HL-60/S4 (cell line): Measurements from ENCODE around the gene TOLLIP.
"Not testable (repeated sequence)": the region's sequence is repeated elsewhere in the genome, so short reads cannot be mapped to it uniquely, and the experiment has no call there.

Experiments used
- in situ Hi-C: fragments of 300-500 bp; cut with MboI; formaldehyde crosslinking; loops from 2 replicates; pipeline ENCODE4 v1.14.3; 2022; ENCODE audit warnings: low sequenced_read_pairs

Gene TOLLIP

GRCh38 chr11:1252371-1253102, 56.9 kb downstream of the TOLLIP start:
- in situ Hi-C loops: no loop called here

GRCh38 chr11:1251236-1251770, 58.1 kb downstream of the TOLLIP start:
- in situ Hi-C loops: no loop called here

- in situ Hi-C loops: not testable (repeated sequence)
Observed at GRCh38 chr11:1250411-1250810, 59.0 kb downstream of the TOLLIP start.

DNA sequence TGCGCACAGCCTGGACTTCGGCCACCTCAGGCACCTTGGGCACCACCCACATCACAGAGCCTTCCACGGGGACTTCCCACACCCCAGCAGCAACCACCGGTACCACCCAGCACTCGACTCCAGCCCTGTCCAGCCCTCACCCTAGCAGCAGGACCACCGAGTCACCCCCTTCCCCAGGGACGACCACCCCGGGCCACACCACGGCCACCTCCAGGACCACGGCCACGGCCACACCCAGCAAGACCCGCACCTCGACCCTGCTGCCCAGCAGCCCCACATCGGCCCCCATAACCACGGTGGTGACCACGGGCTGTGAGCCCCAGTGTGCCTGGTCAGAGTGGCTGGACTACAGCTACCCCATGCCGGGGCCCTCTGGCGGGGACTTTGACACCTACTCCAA, 60.5 kb downstream of the TOLLIP start:
- in situ Hi-C loops: not testable (repeated sequence)

DNA sequence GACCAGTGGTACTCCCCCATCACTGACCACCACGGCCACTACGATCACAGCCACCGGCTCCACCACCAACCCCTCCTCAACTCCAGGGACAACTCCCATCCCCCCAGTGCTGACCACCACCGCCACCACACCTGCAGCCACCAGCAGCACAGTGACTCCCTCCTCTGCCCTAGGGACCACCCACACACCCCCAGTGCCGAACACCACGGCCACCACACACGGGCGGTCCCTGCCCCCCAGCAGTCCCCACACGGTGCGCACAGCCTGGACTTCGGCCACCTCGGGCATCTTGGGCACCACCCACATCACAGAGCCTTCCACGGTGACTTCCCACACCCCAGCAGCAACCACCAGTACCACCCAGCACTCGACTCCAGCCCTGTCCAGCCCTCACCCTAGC, 62.4 kb downstream of the TOLLIP start:
- in situ Hi-C loops: not testable (repeated sequence)

GRCh38 chr11:1246301-1246700, 63.1 kb downstream of the TOLLIP start:
- in situ Hi-C loops: not testable (repeated sequence)

GRCh38 chr11:1245717-1246116, 63.7 kb downstream of the TOLLIP start:
- in situ Hi-C loops: not testable (repeated sequence)

DNA sequence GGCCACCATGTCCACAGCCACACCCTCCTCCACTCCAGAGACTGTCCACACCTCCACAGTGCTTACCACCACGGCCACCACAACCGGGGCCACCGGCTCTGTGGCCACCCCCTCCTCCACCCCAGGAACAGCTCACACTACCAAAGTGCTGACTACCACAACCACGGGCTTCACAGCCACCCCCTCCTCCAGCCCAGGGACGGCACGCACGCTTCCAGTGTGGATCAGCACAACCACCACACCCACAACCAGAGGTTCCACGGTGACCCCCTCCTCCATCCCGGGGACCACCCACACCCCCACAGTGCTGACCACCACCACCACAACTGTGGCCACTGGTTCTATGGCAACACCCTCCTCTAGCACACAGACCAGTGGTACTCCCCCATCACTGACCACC, 64.9 kb downstream of the TOLLIP start:
- in situ Hi-C loops: not testable (repeated sequence)

- in situ Hi-C loops: not testable (repeated sequence)
Observed at GRCh38 chr11:1243521-1243920, 65.9 kb downstream of the TOLLIP start.

GRCh38 chr11:1242751-1243150, 66.7 kb downstream of the TOLLIP start:
- in situ Hi-C loops: not testable (repeated sequence)

DNA sequence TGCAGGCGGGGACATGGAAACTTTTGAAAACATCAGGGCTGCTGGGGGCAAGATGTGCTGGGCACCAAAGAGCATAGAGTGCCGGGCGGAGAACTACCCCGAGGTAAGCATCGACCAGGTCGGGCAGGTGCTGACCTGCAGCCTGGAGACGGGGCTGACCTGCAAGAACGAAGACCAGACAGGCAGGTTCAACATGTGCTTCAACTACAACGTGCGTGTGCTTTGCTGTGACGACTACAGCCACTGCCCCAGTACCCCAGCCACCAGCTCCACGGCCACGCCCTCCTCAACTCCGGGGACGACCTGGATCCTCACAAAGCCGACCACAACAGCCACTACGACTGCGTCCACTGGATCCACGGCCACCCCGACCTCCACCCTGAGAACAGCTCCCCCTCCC, 67.1 kb downstream of the TOLLIP start:
- in situ Hi-C loops: no loop called here

DNA sequence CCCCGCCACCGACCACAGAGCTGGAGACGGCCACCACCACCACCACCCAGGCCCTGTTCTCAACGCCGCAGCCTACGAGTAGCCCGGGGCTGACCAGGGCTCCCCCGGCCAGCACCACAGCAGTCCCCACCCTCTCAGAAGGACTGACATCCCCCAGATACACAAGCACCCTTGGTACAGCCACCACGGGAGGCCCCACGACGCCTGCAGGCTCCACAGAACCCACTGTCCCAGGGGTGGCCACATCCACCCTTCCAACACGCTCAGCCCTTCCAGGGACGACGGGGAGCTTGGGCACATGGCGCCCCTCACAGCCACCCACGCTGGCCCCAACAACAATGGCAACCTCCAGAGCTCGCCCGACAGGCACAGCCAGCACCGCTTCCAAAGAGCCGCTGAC, 67.7 kb downstream of the TOLLIP start:
- in situ Hi-C loops: no loop called here

DNA sequence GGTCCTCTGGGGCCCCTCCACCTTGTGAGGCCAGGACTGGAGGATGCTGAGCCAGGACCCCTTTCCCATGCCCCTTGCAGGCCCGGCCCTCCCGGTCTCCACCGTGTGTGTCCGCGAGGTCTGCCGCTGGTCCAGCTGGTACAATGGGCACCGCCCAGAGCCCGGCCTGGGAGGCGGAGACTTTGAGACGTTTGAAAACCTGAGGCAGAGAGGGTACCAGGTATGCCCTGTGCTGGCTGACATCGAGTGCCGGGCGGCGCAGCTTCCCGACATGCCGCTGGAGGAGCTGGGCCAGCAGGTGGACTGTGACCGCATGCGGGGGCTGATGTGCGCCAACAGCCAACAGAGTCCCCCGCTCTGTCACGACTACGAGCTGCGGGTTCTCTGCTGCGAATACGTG, 68.7 kb downstream of the TOLLIP start:
- in situ Hi-C loops: no loop called here

DNA sequence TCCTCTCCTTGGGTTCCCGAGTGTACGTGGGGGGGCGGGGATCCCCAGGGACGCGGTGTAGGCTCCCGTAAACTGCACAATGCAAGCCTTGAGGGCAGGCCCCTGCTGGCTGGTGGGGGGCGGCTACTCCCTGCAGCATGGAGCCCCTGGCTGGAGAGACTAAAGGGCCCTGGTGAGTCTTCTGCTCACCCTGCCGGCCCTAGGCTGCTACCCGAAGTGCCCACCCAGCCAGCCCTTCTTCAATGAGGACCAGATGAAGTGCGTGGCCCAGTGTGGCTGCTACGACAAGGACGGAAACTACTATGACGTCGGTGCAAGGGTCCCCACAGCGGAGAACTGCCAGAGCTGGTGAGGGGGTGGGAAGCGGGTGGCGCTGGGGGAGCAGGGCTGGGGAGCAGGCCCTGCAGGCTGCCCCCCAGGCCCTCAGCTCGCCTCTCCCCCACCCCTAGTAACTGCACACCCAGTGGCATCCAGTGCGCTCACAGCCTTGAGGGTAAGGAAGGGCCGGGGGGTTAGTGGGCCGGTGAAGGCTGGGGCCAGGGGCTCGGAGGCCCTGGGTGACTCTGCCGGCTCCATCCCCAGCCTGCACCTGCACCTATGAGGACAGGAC, 69.7 kb downstream of the TOLLIP start:
- in situ Hi-C loops: no loop called here

DNA sequence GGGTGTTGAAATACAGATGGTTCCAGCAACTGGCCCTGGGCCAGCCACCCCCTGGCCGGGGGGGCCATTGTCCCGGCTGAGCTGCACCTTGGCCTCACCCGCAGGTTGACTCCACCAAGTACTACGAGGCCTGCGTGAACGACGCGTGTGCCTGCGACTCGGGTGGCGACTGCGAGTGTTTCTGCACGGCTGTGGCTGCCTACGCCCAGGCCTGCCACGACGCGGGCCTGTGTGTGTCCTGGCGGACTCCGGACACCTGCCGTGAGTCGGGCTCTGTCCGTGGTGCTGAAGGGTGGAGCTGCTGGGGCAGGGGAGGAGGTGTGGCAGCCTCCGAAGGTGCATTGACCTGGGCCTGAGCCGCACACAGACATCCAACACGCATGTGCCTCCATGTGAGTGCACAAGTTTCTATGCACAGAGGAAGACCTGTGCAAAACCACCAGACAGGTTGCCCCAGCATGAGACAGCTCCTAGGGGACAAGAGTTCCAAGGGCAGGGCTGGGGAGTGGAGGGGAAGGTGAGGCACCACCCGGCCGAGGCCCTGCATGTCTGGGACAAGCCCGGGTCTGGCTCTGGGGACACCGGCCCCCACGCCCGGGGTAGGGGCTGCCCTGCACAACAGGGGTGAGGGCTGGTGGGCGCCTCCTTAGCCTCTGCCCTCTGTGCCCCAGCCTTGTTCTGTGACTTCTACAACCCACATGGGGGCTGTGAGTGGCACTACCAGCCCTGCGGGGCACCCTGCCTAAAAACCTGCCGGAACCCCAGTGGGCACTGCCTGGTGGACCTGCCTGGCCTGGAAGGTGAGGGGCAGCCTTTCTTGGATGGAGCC, 70.5 kb downstream of the TOLLIP start:
- in situ Hi-C loops: no loop called here

DNA sequence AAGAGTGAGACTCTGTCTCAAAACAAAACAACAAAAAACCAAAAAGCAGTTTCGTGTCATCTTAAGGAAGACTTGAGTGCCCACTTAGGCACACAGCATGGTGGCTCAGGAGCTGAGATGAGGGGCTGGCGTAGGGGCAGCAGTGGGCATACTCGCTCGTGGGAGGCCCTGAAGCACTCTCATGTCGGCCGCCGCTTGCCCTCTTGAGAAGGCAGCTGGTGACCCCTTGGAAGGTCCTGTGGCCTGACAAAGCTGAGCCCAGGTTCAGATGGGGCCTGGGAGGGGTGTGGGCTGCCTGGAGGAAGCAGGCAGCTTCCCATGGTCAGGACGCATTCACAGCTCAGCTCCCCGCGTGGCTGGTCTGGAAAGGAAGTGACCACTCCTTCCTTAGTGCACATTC, 71.6 kb downstream of the TOLLIP start:
- in situ Hi-C loops: no loop called here

DNA sequence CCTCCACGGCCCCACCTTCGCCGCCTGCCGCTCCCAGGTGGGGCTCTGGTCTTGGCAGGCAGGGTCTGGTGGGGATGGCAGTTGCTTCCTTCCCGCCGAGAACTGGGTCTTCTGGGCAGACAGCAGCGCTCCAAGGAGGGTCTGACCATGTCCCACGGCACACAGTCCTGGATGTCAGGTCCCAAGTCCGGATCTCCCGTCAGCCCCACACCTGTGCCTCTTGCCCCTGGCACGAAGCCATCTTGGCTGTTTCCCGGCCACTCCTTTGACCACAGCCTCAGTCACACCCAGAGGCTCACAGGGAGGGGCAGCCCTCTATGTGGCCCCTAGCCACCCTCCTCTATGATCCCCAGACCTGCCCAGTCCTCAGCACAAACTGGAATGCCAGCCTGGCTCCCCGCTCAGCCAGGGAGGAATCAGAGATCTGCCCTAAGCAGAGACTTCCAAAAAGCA, 72.3 kb downstream of the TOLLIP start:
- in situ Hi-C loops: no loop called here

- in situ Hi-C loops: no loop called here
Observed at GRCh38 chr11:1236316-1237127, 72.9 kb downstream of the TOLLIP start.

- in situ Hi-C loops: no loop called here
Observed at GRCh38 chr11:1235901-1236315, 73.5 kb downstream of the TOLLIP start.

GRCh38 chr11:1235306-1235900, 74.0 kb downstream of the TOLLIP start:
- in situ Hi-C loops: no loop called here
